Nephron progenitor cell (in vitro differentiated cells): Measurements from ENCODE around the gene KRTDAP.
"Not testable (repeated sequence)": the region's sequence is repeated elsewhere in the genome, so short reads cannot be mapped to it uniquely, and the experiment has no call there.

Experiments used
- DNase-seq: peaks from one replicate; pipeline ENCODE4 v3.0.0; 2021
- H3K27ac Mint-ChIP-seq: 2 replicates; pipeline ENCODE4 v1.8.0; 2021; ENCODE audit warnings: mild to moderate bottlenecking, moderate library complexity, mixed read lengths
- H3K27me3 Mint-ChIP-seq: 2 replicates; pipeline ENCODE4 v1.8.0; 2021; ENCODE audit warnings: mild to moderate bottlenecking, low read depth, mixed read lengths; ENCODE audit not compliant: poor library complexity
- H3K36me3 Mint-ChIP-seq: 2 replicates; pipeline ENCODE4 v1.8.0; 2021; ENCODE audit warnings: low read depth, mixed read lengths
- H3K4me1 Mint-ChIP-seq: 2 replicates; pipeline ENCODE4 v1.8.0; 2021; ENCODE audit warnings: mixed read lengths
- H3K4me3 Mint-ChIP-seq: 2 replicates; pipeline ENCODE4 v1.8.0; 2021; ENCODE audit warnings: mild to moderate bottlenecking, moderate library complexity, mixed read lengths
- H3K9me3 Mint-ChIP-seq: 2 replicates; pipeline ENCODE4 v1.8.0; 2021; ENCODE audit warnings: mild to moderate bottlenecking, moderate library complexity, mixed read lengths
- CTCF ChIP-seq: fragments of 200-600 bp; sonication (generic); IDR thresholded peaks from 2 replicates; pipeline ENCODE4 v1.5.0; 2021; ENCODE audit warnings: antibody characterized with exemption

Gene KRTDAP

DNA sequence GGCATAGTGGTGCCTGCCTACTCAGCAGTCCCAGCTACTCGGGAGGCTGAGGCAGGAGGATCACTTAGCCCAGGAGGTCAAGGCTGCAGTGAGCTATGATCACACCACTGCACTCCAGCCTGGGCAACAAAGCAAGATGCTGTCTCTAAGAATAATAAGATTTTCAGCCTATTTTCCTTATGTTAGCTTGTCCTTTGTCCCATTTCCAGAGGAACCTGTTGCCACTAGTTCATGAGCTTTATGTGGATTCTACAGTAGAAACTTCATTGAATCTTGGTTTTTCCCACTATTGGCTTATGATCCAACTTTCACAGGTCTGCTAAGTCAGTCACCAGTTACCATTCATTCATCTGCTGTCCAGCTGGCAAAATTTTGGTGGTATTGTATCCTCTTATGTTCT is 24.0 kb downstream of the KRTDAP start:
- H3K27me3 Mint-ChIP-seq = peaks cover 7% of the 10 kb centered on the region
- peaks cover 12% of the 10 kb centered on the region for H3K4me1 Mint-ChIP-seq
- no peaks in the 10 kb centered on the region for H3K36me3 Mint-ChIP-seq
- no peak for DNase-seq
- H3K9me3 Mint-ChIP-seq = no peaks in the 10 kb centered on the region
- no peak for TF ChIP-seq CTCF
- no peak overlapping the region for H3K27ac Mint-ChIP-seq
- no peak overlapping the region for H3K4me3 Mint-ChIP-seq

- Mint-ChIP-seq H3K27me3 (peaks cover 11% of the 10 kb centered on the region), H3K4me1 (peaks cover 33% of the 10 kb centered on the region)
- H3K27ac Mint-ChIP-seq, H3K36me3 Mint-ChIP-seq, H3K9me3 Mint-ChIP-seq, DNase-seq, H3K4me3 Mint-ChIP-seq: not testable (repeated sequence)
Observed at GRCh38 chr19:35462956-35463355, 27.3 kb downstream of the KRTDAP start.

DNA sequence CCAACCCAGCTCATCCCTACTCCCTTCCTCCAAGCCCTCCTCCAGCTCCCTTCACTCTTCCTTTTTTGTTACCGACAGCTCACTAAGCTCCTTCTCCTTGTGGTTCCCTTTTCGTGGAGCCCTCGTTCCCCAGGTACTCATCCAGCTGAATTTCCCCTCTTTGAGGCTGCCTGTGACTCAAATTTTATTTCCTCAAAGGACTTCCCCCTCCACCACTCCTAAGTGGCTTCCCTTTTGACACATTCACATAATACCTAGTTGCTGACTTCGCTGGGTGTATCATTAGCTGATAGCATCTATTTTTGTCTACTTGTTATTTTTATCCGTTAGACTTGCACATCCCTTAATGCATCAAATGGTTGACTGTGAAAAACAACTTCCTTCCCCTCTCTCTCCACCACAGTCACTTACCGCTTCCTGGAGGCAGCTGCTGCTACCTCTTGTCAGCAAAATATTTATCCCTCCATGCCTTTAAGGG is 27.7 kb downstream of the KRTDAP start:
- H3K27ac Mint-ChIP-seq = no peak overlapping the region
- H3K9me3 Mint-ChIP-seq = no peaks in the 10 kb centered on the region
- no peak for TF ChIP-seq CTCF
- no peak for DNase-seq
- no peak overlapping the region for H3K4me3 Mint-ChIP-seq
- H3K4me1 Mint-ChIP-seq = peaks cover 31% of the 10 kb centered on the region
- peaks cover 9% of the 10 kb centered on the region for H3K27me3 Mint-ChIP-seq
- no peaks in the 10 kb centered on the region for H3K36me3 Mint-ChIP-seq

DNA sequence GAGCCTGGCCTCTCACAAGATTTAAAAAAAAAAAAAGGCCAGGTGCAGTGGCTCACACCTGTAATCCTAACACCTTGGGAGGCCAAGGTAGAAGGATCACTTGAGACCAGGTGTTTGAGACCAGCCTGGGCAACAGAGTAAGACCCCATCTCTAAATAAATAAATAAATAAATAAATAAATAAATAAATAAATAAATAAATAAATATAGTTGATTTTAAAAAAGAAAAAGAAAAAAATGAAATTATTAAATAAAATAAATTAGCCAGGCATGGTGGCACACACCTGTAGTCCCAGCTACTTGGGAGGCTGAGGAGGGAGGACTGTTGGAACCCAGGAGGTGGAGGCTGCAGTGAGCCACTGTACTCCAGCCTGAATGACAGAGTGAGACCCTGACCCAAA is 28.5 kb downstream of the KRTDAP start:
- not testable (repeated sequence) for H3K9me3 Mint-ChIP-seq, H3K4me3 Mint-ChIP-seq, H3K36me3 Mint-ChIP-seq, H3K27me3 Mint-ChIP-seq, DNase-seq, H3K27ac Mint-ChIP-seq
- H3K4me1 Mint-ChIP-seq = peaks cover 31% of the 10 kb centered on the region

DNA sequence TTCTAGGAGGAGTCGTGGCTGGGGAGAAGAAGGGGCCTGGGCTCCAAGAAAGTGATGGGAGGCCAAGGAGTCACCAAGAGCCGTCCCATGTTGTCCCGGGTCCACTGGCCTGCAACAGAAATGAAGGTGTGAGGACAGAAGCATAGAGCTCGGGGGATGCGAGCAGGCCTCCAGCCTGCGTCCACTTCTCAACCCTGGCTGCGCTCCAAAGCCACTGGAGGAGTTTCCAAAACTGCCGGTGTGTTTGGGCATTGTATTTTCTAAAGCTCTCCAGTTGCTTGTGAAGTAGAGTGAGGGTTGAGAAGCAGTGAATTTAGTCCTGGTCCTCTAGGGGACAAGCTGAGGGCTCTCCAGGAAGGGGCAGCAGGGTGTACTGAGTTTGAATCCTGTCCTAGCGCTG is 29.2 kb downstream of the KRTDAP start:
- no peak for TF ChIP-seq CTCF
- Mint-ChIP-seq H3K4me3 (no peak overlapping the region), H3K36me3 (no peaks in the 10 kb centered on the region), H3K27me3 (peaks cover 9% of the 10 kb centered on the region), H3K9me3 (no peaks in the 10 kb centered on the region), H3K27ac (no peak overlapping the region), H3K4me1 (peaks cover 31% of the 10 kb centered on the region)
- no peak for DNase-seq

GRCh38 chr19:35460608-35461007 is 29.7 kb downstream of the KRTDAP start:
- H3K4me3 Mint-ChIP-seq = no peak overlapping the region
- no peaks in the 10 kb centered on the region for H3K36me3 Mint-ChIP-seq
- H3K27ac Mint-ChIP-seq = peak overlapping the region; percentile 28
- no peak for DNase-seq
- H3K9me3 Mint-ChIP-seq = no peaks in the 10 kb centered on the region
- peaks cover 31% of the 10 kb centered on the region for H3K4me1 Mint-ChIP-seq
- H3K27me3 Mint-ChIP-seq = peaks cover 9% of the 10 kb centered on the region
- no peak for TF ChIP-seq CTCF

GRCh38 chr19:35459414-35460082 is 30.7 kb downstream of the KRTDAP start:
- peaks cover 31% of the 10 kb centered on the region for H3K4me1 Mint-ChIP-seq
- DNase-seq = peak; percentile 6
- no peak for TF ChIP-seq CTCF
- peak overlapping the region; percentile 56 for H3K27ac Mint-ChIP-seq
- H3K4me3 Mint-ChIP-seq = no peak overlapping the region
- H3K9me3 Mint-ChIP-seq = no peaks in the 10 kb centered on the region
- no peaks in the 10 kb centered on the region for H3K36me3 Mint-ChIP-seq
- peaks cover 9% of the 10 kb centered on the region for H3K27me3 Mint-ChIP-seq
